HepG2 (cell line): ENCODE data around the gene EMC9. TPM values are rescaled to one million over a fixed set of nuclear protein-coding genes. Genes with fewer than 3 reads are reported as not detected.

Experiments used
- ATAC-seq: fragments of 200-7000 bp; cut with Tn5 transposase; 3 replicates; pipeline ENCODE4 v1.9.1; 2020; ENCODE audit warnings: mild to moderate bottlenecking, moderate library complexity
- BruUV-seq: library from RNA; stranded (reverse); fragments of 400-500 nt; replicated peaks from 2 replicates; lab custom pipeline; 2021; lab: Mats Ljungman, UMichigan
- CTCF ChIA-PET: fragments of 300-600 bp; formaldehyde crosslinking; extraction: SDS; loops from one replicate; lab custom pipeline; 2021; ENCODE audit warnings: low total read pairs, inconsistent platforms, low intra/inter-chr PET ratio; lab: Yijun Ruan, JAX
- POLR2A ChIA-PET: fragments of 350-600 bp; sonication (Branson Sonifier 250); formaldehyde crosslinking; loops from one replicate; lab custom pipeline; 2020; ENCODE audit warnings: antibody characterized with exemption, inconsistent platforms; lab: Yijun Ruan, JAX
- DNase-seq: peaks from one replicate; pipeline ENCODE4 v3.0.0-alpha.2; 2015; ENCODE audit warnings: low spot score
- FAIRE-seq: peaks from 3 replicates; lab custom pipeline; 2011; peaks lifted over from hg19 to GRCh38; lab: Jason Lieb, UNC
- H2AFZ ChIP-seq: one replicate; pipeline ENCODE4 v1.6.1; 2011; ENCODE audit warnings: low read length, inconsistent platforms
- H3K27ac ChIP-seq: fragments of 300-600 bp; 3 replicates; pipeline ENCODE4 v1.8.0; 2011; ENCODE audit warnings: mixed run types, mild to moderate bottlenecking, mixed read lengths, low read length, inconsistent platforms; ENCODE audit not compliant: insufficient read depth; ENCODE audit errors: extremely low read length
- H3K27me3 ChIP-seq, 2 experiments: fragments of 200-600 bp in 1 of 2; 2 replicates in 1 of 2; 3 replicates in 1 of 2; pipeline versions ENCODE4 v1.6.0 to v1.8.0; 2011; ENCODE audit warnings: low read length in 2 of 2, mild to moderate bottlenecking in 2 of 2, moderate library complexity in 2 of 2, inconsistent platforms in 1 of 2; ENCODE audit not compliant: insufficient read depth in 2 of 2, control insufficient read depth in 1 of 2
- H3K36me3 ChIP-seq, 2 experiments: fragments of 200-600 bp in 1 of 2; replicated peaks in 1 of 2; 2 replicates in 1 of 2; 3 replicates in 1 of 2; pipeline versions ENCODE4 v1.5.1 to v1.8.0; 2011; ENCODE audit warnings: low read length in 2 of 2, inconsistent platforms in 1 of 2; ENCODE audit not compliant: insufficient read depth in 2 of 2, control insufficient read depth in 1 of 2
- H3K4me1 ChIP-seq: 2 replicates; pipeline ENCODE4 v1.5.1; 2012; ENCODE audit warnings: low read length, inconsistent platforms; ENCODE audit not compliant: insufficient read depth
- H3K4me2 ChIP-seq: 2 replicates; pipeline ENCODE4 v1.6.0; 2011; ENCODE audit warnings: low read depth, low read length, inconsistent platforms
- H3K4me3 ChIP-seq, 3 experiments: fragments of 200-600 bp in 1 of 3; sonication (generic), shearing (Covaris generic) in 1 of 3; replicated peaks in 1 of 3; 2 replicates each; pipeline ENCODE4 v1.5.1; 2011 to 2016; ENCODE audit warnings: low read length in 3 of 3, inconsistent platforms in 2 of 3, low read depth in 2 of 3, mild to moderate bottlenecking in 2 of 3, control low read depth in 1 of 3, mixed read lengths in 1 of 3; ENCODE audit not compliant: insufficient read depth in 1 of 3
- H3K79me2 ChIP-seq: one replicate; pipeline ENCODE4 v1.6.1; 2011; ENCODE audit warnings: low read length, inconsistent platforms; ENCODE audit not compliant: insufficient read depth
- H3K9ac ChIP-seq: 2 replicates; pipeline ENCODE4 v1.6.0; 2011; ENCODE audit warnings: mild to moderate bottlenecking, low read depth, low read length, inconsistent platforms; ENCODE audit not compliant: insufficient read depth
- H3K9me3 ChIP-seq: 2 replicates; pipeline ENCODE4 v1.5.1; 2012; ENCODE audit warnings: mild to moderate bottlenecking, low read length
- H4K20me1 ChIP-seq: 2 replicates; pipeline ENCODE4 v1.6.0; 2011; ENCODE audit warnings: inconsistent platforms, mild to moderate bottlenecking, low read length, moderate library complexity; ENCODE audit not compliant: insufficient read depth
- ATF7 ChIP-seq, 2 experiments: fragments of 450-650 bp in 1 of 2; sonication (generic) in 1 of 2; formaldehyde crosslinking in 1 of 2; IDR thresholded peaks; 2 replicates each; pipeline versions ENCODE4 v1.4.0 to v1.6.1; 2016 to 2020; ENCODE audit warnings: antibody characterized with exemption in 1 of 2, mild to moderate bottlenecking in 1 of 2, missing genetic modification reagents in 1 of 2
- CBX1 ChIP-seq: IDR thresholded peaks from one replicate; pipeline ENCODE4 v1.6.1; 2016; ENCODE audit warnings: antibody characterized with exemption, low read depth
- CEBPB ChIP-seq: IDR thresholded peaks from 2 replicates; pipeline ENCODE4 v1.6.1; 2011; ENCODE audit warnings: low read depth, low read length, improper control_type of control experiment, borderline replicate concordance
- MLLT10 ChIP-seq: sonication (generic); formaldehyde crosslinking; IDR thresholded peaks from 2 replicates; pipeline ENCODE4 v1.4.0; 2020; ENCODE audit warnings: missing genetic modification reagents
- PAXIP1 ChIP-seq: sonication (generic); formaldehyde crosslinking; conservative IDR thresholded peaks from 2 replicates; pipeline ENCODE4 v1.4.0; 2020; ENCODE audit warnings: mild to moderate bottlenecking, missing genetic modification reagents, moderate library complexity
- REST ChIP-seq, 2 experiments: IDR thresholded peaks; 2 replicates each; pipeline ENCODE4 v1.6.1; 2011 to 2012; ENCODE audit warnings: low read length in 2 of 2, borderline replicate concordance in 1 of 2, low read depth in 1 of 2, mild to moderate bottlenecking in 1 of 2, moderate library complexity in 1 of 2
- SIX1 ChIP-seq: sonication (generic); formaldehyde crosslinking; IDR thresholded peaks from 2 replicates; pipeline ENCODE4 v1.4.0; 2020; ENCODE audit warnings: missing genetic modification reagents, borderline replicate concordance
- TRAFD1 ChIP-seq: sonication (generic); formaldehyde crosslinking; IDR thresholded peaks from 2 replicates; pipeline ENCODE4 v1.5.1; 2020; ENCODE audit warnings: missing genetic modification reagents, mild to moderate bottlenecking, borderline replicate concordance
- ZBTB26 ChIP-seq: IDR thresholded peaks from 2 replicates; pipeline ENCODE4 v1.6.1; 2016; ENCODE audit warnings: missing compliant biosample characterization, missing genetic modification reagents, borderline replicate concordance
- ZNF230 ChIP-seq: sonication (generic); formaldehyde crosslinking; IDR thresholded peaks from 2 replicates; pipeline ENCODE4 v1.4.0; 2020; ENCODE audit warnings: mild to moderate bottlenecking, missing genetic modification reagents
- WGBS: methylation state at CpG from one replicate; pipeline ENCODE4 v1.1.6; 2017; ENCODE audit warnings: low lambda C conversion rate; 5-methylcytosine and 5-hydroxymethylcytosine counted together
- in situ Hi-C: cut with HindIII; loops from 2 replicates; pipeline ENCODE4 v1.10.0; 2017; ENCODE audit warnings: low pct_unique_long_range_greater_than_20kb; ENCODE audit not compliant: extremely low pct_ligation_motif_present
- intact Hi-C: fragments of 100-400 bp; cut with micrococcal nuclease; formaldehyde crosslinking; loops from one replicate; pipeline ENCODE4 v1.10.0; 2022; ENCODE audit not compliant: unreplicated experiment
- polyA plus RNA-seq, 8 experiments: library from polyadenylated mRNA; depleted of rRNA in 3 of 8; stranded (reverse) in 7 of 8; unstranded in 1 of 8; fragments of >200 nt; fragmentation: Illumina TruSeq in 4 of 8; extraction: Trizol in 4 of 8; gene quantifications; 2 replicates each; pipeline versions ENCODE4 v1.2.1 to v1.2.3, GENCODE V29; 2011 to 2016; ENCODE audit warnings: low read depth in 4 of 8, missing spikeins in 1 of 8, mixed read lengths in 1 of 8; ENCODE audit not compliant: insufficient read depth in 1 of 8
- total RNA-seq, 5 experiments: library from RNA; depleted of rRNA; stranded (reverse); fragments of >200 nt; fragmentation: Illumina TruSeq; extraction: Trizol; gene quantifications; 2 replicates each; pipeline ENCODE4 v1.2.3, GENCODE V29; 2016; ENCODE audit warnings: low read depth in 1 of 5

The EMC9 gene
- total and polyA plus RNA-seq, 2 of the 13 experiments (the other 11 are each of a cell fraction or from before 2014, with no cell fraction given) = 60.5 to 78.7 TPM

GRCh38 chr14:24100197-24100981, 41.0 kb downstream of the EMC9 start:
- CTCF ChIA-PET = no interaction called here
- POLR2A ChIA-PET = interaction anchor here (0.8 to 14.4 kb wide), 10 partner anchors 5 to 61 kb away, joined by 3 to 594 read pairs (median 6); partner anchors contain the start of genes DCAF11, EMC9, IRF9 and NRL
- Histone ChIP-seq H3K9me3 (no peaks in the 10 kb centered on the region; the same call in 1 of the 2 replicates), H3K79me2 (peaks cover 16% of the 10 kb centered on the region), H3K27ac (peak overlapping the region; percentile 10), H3K4me1 (peaks cover 48% of the 10 kb centered on the region), H3K36me3 (peaks cover 47 to 65% of the 10 kb centered on the region in 2 experiments), H2AFZ (no peak overlapping the region), H3K27me3 (no peaks in the 10 kb centered on the region), H3K4me3 (no peak overlapping the region), H3K4me2 (no peak overlapping the region), H4K20me1 (0 out of 2 replicates have a peak, but pooled peaks cover 4% of the 10 kb centered on the region), H3K9ac (no peak overlapping the region)
- DNase-seq (no peak), ATAC-seq (peak; percentile 42), FAIRE-seq (no peak)
- intact Hi-C loops (no loop called here), in situ Hi-C loops (loop anchor here (25.0 kb wide), 1 partner anchor 1513 kb away; the partner anchor contains the start of genes ABHD4 and DAD1)
- BruUV-seq = TSS peak; percentile 1
- 80% methylated on average over 4 of the region's 4 CpGs for WGBS
- no peak for TF ChIP-seq REST (IDR thresholded peaks at IDR 0.05; ENCODE audit: borderline replicate concordance in 1 of 2, low read depth in 1 of 2, low read length in 2 of 2)
- TF ChIP-seq CBX1 = no peak
- TF ChIP-seq ATF7 (IDR thresholded peaks at IDR 0.05) = no peak
- no peak for TF ChIP-seq ATF7 (CRISPR knock-in tag; IDR thresholded peaks at IDR 0.05)
- 0 out of 2 replicates have a peak, but pooled peaks have one; percentile 70 for TF ChIP-seq ZNF230 (CRISPR knock-in tag)
- no peak for TF ChIP-seq SIX1 (CRISPR knock-in tag)
- TF ChIP-seq PAXIP1 = peak; percentile 44; the same call in 1 of the 2 replicates
- no peak for TF ChIP-seq MLLT10
- 0 out of 2 replicates have a peak, but pooled peaks have one; percentile 24 for TF ChIP-seq CEBPB
- TF ChIP-seq TRAFD1 (CRISPR knock-in tag) = no peak
- TF ChIP-seq ZBTB26 (CRISPR knock-in tag) = no peak
